ENCODE data around the gene VCAN. TPM values are rescaled to one million over a fixed set of nuclear protein-coding genes. Genes with fewer than 3 reads are reported as not detected.

Gene VCAN
- total RNA-seq, 1 experiment from 2014 or later = 0.72 TPM

DNA sequence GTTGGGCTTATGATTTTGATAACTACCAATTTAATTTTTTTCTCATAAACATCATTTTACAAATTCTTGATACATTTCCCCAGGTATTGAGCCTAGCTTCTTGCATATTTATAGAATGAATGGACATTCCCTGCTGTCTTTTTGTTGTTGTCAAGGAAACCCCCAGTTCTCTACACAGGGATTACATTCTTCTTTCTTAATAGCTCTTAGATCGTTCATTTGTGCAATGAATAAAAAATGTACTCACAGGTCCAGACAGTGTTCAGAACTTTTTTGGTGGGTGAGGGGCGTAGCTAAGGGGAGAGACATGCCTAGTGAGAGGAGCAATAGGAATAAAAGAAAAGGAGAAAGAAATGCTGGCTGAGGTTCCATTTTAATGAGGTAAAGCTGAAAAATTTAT lies 58.6 kb downstream of the VCAN start:
- no peak overlapping the region for H3K27ac ChIP-seq (ENCODE audit: low read length)
- TF ChIP-seq CTCF (IDR thresholded peaks at IDR 0.05) (no peak), POLR2AphosphoS5 (IDR thresholded peaks at IDR 0.05; ENCODE audit: low read depth, low read length) (no peak), TCF7L2 (IDR thresholded peaks at IDR 0.05; ENCODE audit: low read depth, low read length) (no peak), SIN3A (IDR thresholded peaks at IDR 0.05; ENCODE audit: borderline replicate concordance, insufficient read depth, low read depth, low read length) (no peak), REST (IDR thresholded peaks at IDR 0.05; ENCODE audit: insufficient read depth in 1 of 2, low read depth in 2 of 2, low read length in 1 of 2) (no peak)
- no TSS peak for BruUV-seq (replicated peaks)

DNA sequence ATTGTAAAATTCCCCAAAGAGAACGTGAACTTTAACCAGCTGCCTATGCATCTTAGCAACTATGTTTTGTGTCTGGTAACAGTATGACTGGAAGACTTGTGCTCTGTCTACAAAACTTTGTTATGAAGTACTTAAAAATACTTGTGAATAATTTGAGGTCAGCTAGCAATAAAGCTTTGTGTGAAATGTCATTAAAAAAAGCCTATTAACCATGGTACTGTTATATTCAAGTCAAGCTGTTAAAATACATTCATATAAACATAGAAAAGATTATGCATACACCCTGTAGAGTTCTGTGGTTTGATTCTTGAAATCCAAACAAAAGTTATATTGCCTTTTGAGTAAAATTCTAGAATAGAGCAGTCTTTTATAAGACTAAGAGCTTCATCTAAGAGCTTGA lies 60.1 kb downstream of the VCAN start:
- intact Hi-C loops (cut with micrococcal nuclease; ENCODE audit: unreplicated experiment) = no loop called here
- POLR2A ChIA-PET = no interaction called here
- Histone ChIP-seq H3K4me3 (ENCODE audit: low read depth in 2 of 2, low read length in 2 of 2) (no peak overlapping the region), H3K9me3 (ENCODE audit: control insufficient read depth, insufficient read depth, low read depth, low read length) (no peaks in the 10 kb centered on the region), H3K27ac (ENCODE audit: low read length) (no peak overlapping the region), H3K36me3 (ENCODE audit: control insufficient read depth, insufficient read depth, low read length) (no peaks in the 10 kb centered on the region), H3K27me3 (ENCODE audit: control insufficient read depth, insufficient read depth, low read length) (peaks cover 4% of the 10 kb centered on the region), H3K4me1 (ENCODE audit: control insufficient read depth, insufficient read depth, low read length) (no peaks in the 10 kb centered on the region)
- TF ChIP-seq TCF7L2 (IDR thresholded peaks at IDR 0.05; ENCODE audit: low read depth, low read length) (no peak), CTCF (IDR thresholded peaks at IDR 0.05) (no peak), POLR2AphosphoS5 (IDR thresholded peaks at IDR 0.05; ENCODE audit: low read depth, low read length) (no peak), SIN3A (IDR thresholded peaks at IDR 0.05; ENCODE audit: borderline replicate concordance, insufficient read depth, low read depth, low read length) (no peak), REST (IDR thresholded peaks at IDR 0.05; ENCODE audit: insufficient read depth in 1 of 2, low read depth in 2 of 2, low read length in 1 of 2) (no peak)
- DNase-seq (ENCODE audit: low read depth, low spot score) (no peak), ATAC-seq (no peak)
- in situ Hi-C loops (cut with HindIII; ENCODE audit: low pct_unique_long_range_greater_than_20kb, low sequenced_read_pairs) = no loop called here
- CTCF ChIA-PET = no interaction called here
- no TSS peak for BruUV-seq (replicated peaks)

More for the DNA sequence above, 58.6 kb downstream of the VCAN start:
- ChIA-PET POLR2A (no interaction called here), CTCF (no interaction called here)
- DNase-seq (ENCODE audit: low read depth, low spot score) = no peak
- peaks cover 4% of the 10 kb centered on the region for H3K27me3 ChIP-seq (ENCODE audit: control insufficient read depth, insufficient read depth, low read length)
- no peaks in the 10 kb centered on the region for H3K9me3 ChIP-seq (ENCODE audit: control insufficient read depth, insufficient read depth, low read depth, low read length)
- ATAC-seq = no peak
- H3K4me1 ChIP-seq (ENCODE audit: control insufficient read depth, insufficient read depth, low read length) = no peaks in the 10 kb centered on the region
- no peak overlapping the region for H3K4me3 ChIP-seq (ENCODE audit: low read depth in 2 of 2, low read length in 2 of 2)
- no peaks in the 10 kb centered on the region for H3K36me3 ChIP-seq (ENCODE audit: control insufficient read depth, insufficient read depth, low read length)
- in situ Hi-C loops (cut with HindIII; ENCODE audit: low pct_unique_long_range_greater_than_20kb, low sequenced_read_pairs) = no loop called here
- intact Hi-C loops (cut with micrococcal nuclease; ENCODE audit: unreplicated experiment) = no loop called here
